Gastrocnemius medialis (tissue), 4 donors: ENCODE measurements around the gene ZPBP2.

ENCODE experiments used
- CTCF ChIP-seq, 5 experiments: fragments of 450-650 bp in 3 of 5; fragments of 200-600 bp in 2 of 5; sonication (generic) in 2 of 5; IDR thresholded peaks in 4 of 5; conservative IDR thresholded peaks in 1 of 5; 1 replicate in 4 of 5; 2 replicates in 1 of 5; pipeline ENCODE4 v1.5.1; 2016 to 2019; ENCODE audit warnings: antibody characterized with exemption in 5 of 5, mild to moderate bottlenecking in 3 of 5, moderate library complexity in 3 of 5
- POLR2A ChIP-seq, 2 donors: fragments of 450-650 bp; IDR thresholded peaks; one replicate each; pipeline ENCODE4 v1.6.1; 2017; ENCODE audit warnings: antibody characterized with exemption in 2 of 2, mild to moderate bottlenecking in 2 of 2, moderate library complexity in 2 of 2

GRCh38 chr17:39867880-39868553 lies at the start of gene ZPBP2:
- TF ChIP-seq CTCF (IDR thresholded peaks at IDR 0.05 in 4 of 5, conservative IDR thresholded peaks at IDR 0.05 in 1 of 5) (no peak), POLR2A (IDR thresholded peaks at IDR 0.05) (no peak)
